ENCODE data around the gene RUBCNL.

GRCh38 chr13:46378411-46378810 is 8.6 kb downstream of the RUBCNL start:
- TF ChIP-seq EZH2 (IDR thresholded peaks at IDR 0.05; ENCODE audit: borderline replicate concordance, low read length), result no peak
- no peak for TF ChIP-seq CTCF (conservative IDR thresholded peaks at IDR 0.05 in 1 of 2, IDR thresholded peaks at IDR 0.05 in 1 of 2; ENCODE audit: extremely low read depth in 1 of 2, insufficient read depth in 1 of 2, low read depth in 1 of 2, low read length in 2 of 2)
